Activated T-cell treated with anti-CD3 and anti-CD28 coated beads, Interleukin-2, amount 50 U/mL, for 48 hours (primary cell): ENCODE results near the gene EFNA1.
A peak's percentile ranks its signal among the peaks of the same experiment; 100 is the strongest.
"Not testable (repeated sequence)": the region's sequence is repeated elsewhere in the genome, so short reads cannot be mapped to it uniquely, and the experiment has no call there.

Experiments used
- DNase-seq, 2 experiments: peaks; one replicate each; pipeline ENCODE4 v3.0.0-alpha.2; 2020

The EFNA1 gene

DNA sequence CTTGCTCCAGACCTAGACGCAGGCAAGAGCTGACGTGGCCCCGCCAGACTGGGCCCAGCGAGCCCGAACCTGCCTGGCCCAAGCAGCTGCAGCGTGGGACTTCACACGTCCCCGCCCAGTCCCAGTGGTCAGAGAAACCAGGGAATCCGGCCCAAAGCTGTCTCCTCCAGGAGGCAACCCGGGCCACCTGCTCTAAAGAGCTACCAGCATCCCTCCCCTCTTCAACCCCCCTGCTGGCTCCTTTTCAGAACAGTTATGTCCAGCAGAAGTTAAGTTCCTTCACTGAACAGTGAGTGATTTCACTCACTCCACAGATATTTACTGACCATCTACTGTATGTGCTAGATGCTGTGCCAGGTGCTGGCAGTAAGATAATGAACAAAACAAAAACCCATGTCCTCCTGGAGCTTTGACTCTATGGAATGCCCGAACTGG, 2.1 kb upstream of the EFNA1 start:
- no peak for DNase-seq

DNA sequence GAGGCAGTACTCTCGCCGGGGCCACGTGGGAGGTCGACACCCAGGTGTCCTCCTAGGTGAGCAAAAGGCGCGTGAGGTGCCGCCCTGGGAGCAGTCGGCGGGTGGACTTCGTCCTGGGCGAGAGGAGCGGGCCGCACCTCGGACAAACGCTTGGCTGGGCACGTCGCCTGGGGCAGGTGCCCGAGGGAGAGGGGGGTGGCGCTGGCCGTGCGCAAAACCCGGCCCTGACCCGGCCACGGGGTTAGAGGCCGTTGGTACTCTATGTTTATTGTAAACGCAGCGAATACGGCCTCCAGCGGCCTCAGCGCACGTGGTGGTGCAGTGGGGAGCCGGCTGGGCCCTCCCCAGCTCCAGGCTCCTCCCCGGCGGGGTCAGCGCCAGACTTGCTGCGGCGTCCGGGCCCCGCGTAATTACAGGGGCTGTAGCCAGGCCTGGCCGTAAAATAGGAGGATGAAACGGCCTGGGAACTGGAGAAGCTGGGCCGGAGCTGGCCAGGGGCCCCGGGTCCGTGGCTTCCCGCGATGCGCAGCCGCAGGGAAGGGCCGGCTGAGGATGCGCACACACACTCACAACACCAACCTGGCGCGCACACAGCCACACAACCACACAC, 1.6 kb upstream of the EFNA1 start:
- no peak for DNase-seq

DNA sequence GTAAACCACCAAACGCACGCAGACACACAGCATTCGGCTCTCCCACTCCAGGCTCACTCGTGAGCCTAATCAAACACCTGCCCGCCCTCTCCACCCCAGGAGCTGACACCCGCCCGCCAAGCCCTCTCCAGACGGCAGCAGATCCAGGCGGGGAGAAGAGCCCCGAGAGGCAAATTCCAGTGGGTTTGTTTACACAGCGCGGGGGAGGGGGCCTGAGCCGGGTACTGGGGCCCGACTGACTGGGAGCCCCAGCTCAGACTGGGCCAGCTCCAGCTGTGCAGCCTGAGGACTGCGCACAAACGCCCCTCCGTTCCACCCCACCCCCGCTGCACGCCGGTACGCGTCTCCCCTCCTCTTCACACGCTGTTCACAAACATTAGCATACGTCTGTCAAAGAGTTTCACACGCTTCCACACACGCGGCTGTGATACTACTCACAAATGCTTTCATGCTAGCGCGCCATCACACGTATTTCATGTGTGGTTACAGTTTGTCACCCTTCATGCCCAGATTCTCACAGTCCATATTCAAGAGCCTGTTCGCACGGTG, 1.0 kb upstream of the EFNA1 start:
- peak in 1 of 2 experiments; percentile 46 for DNase-seq

DNA sequence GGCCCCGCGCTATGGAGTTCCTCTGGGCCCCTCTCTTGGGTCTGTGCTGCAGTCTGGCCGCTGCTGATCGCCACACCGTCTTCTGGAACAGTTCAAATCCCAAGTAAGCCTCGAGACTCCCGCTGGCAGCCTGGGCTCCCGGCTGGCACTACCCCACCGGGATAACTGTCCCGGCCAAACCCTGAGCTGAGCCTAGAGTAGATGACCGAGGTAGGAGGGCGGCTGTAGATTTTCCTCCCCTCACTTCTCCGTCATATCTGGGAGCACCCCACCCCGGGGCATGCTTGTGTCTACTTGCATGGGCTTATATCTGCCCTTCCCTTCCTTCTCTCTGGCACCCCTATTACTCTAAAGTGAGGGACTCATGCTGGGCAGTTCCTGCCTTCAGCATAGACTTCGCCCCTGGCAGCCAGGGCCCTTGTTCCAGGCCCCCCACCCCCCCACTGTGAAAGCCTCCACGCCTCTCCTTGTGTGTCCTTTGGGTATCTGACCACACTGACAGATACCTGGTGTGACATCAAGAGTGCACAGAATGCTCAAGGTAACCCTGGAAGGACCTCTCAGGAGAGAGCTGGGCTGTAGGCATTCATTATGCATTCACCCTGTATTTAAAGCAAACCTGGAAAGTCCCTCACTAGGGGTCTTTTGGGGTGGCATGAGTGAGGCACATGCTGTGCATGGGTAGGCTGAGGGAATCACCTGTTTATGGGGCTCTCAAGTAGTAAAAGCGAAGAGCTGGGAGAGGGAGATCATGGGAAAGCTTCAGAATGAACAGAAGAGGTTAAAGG, 485 bp downstream of the EFNA1 start:
- DNase-seq, result peak in 1 of 2 experiments; percentile 31

DNA sequence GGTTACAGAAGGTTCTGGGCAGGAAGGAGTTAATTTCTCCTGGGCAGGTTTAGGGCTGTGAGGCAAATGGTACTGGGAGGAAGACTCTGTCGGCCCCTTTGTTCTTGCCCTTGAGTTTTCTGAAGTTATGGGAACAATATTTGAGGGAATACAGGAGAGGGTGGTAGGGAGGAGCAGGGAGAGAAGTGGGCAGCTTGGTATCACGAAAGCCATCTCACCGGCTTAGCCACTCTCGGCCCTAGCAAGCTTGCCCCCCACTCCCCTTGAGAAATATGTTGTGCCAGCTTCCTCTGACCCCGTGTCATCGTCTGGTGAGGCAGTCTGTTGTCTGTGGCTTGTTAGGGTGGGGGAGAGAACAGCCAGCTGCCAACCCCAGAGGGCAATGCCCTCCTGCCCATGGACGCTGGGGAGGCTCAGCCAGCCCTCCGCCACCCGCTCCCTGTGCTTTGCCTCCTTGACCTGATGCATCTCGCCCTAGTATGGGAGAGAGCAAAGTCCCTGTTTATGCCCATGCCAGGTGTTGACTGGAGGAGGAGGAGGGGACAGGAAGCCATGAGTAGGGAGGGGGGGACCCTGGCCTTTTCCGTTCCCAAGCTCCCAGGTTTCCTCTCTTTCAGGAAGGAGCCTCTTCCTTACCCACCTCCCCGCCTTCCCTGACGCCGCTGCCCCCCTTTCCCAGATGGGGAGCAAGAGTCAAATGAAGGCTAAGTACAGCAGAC, 1.2 kb downstream of the EFNA1 start:
- peak in 1 of 2 experiments; percentile 24 for DNase-seq

DNA sequence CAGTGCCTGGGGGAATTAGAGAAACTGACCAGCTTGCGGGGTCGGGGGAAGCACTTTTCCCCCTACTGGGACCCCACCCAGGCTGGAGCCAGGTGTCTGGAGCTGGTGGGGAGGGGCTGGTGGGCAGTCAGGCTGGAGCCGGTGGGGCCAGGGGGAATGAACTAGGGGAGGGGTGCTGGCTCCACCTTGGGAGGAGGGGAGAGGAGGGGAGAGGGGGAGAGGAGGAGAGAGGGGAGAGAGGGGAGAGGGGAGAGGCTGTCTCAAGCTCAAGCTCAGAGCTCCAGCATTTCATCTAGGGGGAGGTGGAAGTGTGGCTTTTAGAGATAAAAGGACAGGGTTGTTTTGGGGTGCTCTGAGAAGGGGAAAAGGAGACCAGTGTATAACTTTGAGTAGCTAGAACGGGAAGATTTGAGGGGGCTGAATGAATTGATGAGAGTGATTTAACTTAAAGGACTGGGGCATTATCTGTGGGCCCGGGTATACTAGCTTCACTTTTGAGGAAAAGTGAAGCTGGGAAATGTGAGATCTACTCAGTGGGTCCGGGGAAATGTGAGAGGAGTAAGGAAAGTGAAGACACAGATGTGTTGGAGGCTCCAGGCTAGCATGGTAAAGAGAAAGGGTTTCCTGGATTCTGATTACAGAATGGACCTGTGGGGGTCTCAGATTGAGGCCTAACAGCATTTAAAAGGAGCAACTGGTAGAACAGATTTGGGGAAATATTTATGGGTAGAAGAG, 2.8 kb downstream of the EFNA1 start:
- no peak for DNase-seq

DNA sequence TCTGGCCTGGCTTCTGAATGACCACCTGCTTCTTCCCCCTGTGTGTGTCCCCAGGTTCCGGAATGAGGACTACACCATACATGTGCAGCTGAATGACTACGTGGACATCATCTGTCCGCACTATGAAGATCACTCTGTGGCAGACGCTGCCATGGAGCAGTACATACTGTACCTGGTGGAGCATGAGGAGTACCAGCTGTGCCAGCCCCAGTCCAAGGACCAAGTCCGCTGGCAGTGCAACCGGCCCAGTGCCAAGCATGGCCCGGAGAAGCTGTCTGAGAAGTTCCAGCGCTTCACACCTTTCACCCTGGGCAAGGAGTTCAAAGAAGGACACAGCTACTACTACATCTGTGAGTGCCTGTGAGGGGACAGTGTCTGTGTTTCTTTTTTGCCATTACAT, 3.6 kb downstream of the EFNA1 start:
- no peak for DNase-seq

DNA sequence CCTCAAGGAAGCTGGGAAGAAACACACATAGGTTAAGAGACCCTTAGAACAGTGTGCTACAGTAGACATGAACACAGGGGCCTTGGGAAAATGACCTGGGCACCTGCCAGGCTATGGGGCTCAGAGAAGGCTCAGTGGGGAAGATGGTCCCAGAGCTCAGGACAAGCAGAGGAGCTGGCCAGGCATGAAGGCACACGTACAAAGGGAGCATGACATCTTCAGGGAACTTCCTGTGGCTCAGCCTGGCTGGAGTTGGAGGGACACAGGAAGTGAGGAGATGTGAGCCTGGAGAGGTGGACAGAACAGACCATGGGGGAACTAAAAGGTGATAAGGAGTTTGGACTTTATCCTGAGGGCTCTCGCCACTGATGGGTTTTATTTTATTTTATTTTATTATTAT, 4.2 kb downstream of the EFNA1 start:
- DNase-seq, result no peak

DNA sequence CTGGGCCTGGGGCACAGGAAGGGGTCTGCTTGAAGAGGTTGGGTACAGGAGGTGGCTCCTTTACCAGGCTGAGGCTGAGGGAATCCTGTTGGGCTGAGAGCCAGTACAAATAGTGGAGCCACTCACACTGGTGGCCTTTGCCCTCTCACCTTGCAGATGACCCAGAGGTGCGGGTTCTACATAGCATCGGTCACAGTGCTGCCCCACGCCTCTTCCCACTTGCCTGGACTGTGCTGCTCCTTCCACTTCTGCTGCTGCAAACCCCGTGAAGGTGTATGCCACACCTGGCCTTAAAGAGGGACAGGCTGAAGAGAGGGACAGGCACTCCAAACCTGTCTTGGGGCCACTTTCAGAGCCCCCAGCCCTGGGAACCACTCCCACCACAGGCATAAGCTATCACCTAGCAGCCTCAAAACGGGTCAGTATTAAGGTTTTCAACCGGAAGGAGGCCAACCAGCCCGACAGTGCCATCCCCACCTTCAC, 6.2 kb downstream of the EFNA1 start:
- no peak for DNase-seq

DNA sequence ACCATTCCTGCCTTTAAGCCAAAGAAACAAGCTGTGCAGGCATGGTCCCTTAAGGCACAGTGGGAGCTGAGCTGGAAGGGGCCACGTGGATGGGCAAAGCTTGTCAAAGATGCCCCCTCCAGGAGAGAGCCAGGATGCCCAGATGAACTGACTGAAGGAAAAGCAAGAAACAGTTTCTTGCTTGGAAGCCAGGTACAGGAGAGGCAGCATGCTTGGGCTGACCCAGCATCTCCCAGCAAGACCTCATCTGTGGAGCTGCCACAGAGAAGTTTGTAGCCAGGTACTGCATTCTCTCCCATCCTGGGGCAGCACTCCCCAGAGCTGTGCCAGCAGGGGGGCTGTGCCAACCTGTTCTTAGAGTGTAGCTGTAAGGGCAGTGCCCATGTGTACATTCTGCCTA, 6.6 kb downstream of the EFNA1 start:
- DNase-seq, result no peak

DNA sequence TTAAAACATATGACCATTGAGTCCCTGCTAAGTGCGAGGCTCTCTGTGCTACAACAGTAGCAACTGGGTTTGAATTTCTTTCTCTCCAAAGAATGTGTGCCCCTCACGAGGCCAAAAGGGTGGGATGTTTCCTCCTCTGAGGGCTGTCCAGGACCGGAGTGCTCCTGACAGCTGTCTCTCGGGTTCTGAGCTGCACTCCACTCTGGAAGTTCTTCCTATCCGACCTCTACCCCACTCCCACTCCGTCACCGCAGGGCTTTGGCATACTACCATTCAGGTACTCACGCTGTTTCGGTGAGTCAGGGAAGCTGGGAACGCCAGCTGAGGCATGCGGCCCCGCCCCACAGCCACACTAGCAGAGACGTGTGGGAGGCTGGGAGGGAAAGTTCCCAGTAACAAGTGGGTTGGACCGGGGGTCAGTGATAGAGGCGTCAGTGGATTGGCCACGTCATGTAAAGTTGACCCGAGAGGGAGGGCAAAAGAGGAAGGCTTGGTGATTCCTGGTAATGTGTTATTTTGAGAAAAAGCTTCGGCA, 7.3 kb downstream of the EFNA1 start:
- peak; percentile 86 to 87 for DNase-seq

DNA sequence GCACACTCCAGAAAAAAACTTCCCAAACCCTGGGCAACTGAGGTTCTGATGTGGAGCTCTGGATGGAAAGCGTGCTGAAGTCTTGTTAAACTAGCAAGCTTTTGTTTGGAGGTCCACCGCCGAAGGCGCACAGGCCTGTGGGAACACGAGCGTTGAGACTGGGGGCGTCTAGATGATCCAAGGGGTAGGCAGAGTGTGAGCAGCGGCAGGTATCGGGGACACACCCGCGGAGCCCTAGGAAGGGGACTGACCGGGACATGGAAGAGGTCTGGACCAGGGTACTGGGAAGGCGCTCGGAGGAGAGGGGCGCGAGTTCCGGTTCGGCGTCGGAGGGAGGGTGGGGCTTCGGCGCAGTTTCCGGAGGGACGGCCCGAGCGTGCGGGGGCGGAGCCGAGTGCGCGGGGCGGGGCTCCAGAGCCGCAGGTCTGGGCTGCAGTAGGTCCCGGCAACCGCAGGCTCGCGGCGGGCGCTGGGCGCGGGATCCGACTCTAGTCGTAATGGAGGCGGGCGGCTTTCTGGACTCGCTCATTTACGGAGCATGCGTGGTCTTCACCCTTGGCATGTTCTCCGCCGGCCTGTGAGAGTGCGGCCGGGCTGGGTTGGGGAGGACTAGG, 7.8 kb downstream of the EFNA1 start, which contains the start of gene SLC50A1:
TSS of gene SLC50A1 (plus strand) at position 438 of the 614 bp plus-strand sequence. CDS start at position 498, 60 bp downstream.
- peak; percentile 93 to 96 for DNase-seq

DNA sequence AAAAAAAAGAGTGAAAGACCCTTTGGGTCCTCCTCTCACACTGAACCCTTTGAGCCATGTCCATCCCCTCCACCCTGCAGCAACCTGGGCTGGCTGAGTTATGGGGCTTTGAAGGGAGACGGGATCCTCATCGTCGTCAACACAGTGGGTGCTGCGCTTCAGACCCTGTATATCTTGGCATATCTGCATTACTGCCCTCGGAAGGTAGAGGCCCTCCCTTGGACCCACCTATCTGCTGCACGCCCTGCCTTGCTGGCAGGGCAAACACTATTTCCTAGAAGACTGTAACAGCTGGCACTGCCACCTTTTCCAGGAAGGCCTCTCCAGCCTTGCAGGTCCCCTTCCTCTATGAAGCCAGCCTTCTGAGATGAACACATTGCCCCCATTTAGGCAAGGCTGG, 9.1 kb downstream of the EFNA1 start:
- DNase-seq, result peak; percentile 44 to 49

DNA sequence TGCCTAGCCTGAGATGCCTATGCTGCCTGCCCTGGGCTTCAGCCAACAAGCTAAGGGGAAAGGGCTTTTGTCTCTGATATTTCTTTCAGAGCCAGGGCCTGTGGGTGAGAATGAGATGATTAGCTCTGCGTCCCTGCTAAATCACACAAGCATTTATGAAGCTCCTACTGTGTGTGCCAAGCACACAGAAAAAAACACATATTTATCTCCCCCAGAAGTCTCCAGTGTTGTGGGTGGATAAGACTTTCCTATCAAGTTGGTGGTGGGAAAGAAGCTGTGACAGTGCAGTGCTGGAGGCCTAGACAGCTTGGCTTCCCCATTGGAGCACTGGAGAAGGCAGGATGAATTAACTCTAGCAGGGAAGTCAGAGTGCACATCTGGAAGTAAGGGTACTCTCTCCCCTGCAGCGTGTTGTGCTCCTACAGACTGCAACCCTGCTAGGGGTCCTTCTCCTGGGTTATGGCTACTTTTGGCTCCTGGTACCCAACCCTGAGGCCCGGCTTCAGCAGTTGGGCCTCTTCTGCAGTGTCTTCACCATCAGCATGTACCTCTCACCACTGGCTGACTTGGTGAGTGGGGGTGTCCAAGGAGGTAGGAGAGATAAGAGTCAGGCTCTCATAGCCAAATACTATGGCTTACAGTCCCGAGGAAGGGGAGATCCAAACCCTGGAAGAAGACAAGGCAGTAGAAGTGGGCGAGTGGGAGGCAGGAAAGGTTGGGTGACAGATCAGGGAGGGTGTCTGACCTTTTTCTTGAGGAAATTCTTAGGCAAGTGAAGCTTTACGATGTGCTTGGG, 9.7 kb downstream of the EFNA1 start:
- no peak for DNase-seq

DNA sequence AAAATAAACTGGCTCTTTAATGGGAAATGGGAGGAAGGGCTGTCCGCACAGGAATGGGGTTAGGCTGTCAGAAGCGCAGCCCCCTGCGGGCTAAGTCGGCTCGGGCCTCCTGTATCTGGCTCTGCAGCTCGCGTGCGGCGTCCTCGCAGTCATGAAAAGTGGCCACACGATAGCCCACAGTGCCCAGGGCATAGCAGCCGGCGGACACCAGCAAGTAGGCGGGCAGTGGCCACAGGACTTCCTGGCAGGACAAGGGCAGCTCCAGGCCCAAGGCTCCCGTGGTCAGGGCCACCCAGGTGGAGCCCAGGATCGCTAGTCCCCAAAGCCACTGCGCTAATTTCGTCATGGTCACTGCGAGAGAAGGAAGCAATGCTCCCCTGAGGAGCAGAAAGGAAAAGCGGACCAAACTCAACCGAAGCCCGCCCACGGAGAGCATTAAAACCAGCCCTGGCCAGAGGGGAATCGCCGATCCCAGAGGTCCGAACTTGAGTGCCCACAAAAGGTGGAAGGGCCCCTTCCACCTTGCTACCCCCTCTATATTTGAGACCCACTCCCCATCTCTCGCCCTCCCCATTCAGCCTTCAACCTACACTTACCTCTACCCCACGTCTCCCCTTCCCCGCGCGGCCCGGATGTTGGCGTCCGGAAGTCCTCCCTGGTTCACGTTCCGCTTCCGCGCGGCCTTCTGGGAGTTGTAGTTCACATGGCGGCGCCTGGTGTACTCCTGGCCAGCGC, 12.4 kb downstream of the EFNA1 start, which contains the start of gene DPM3:
TSS of gene DPM3 (minus strand) at position 637 of the 735 bp plus-strand sequence. CDS start at position 346, 291 bp downstream.
- DNase-seq, result peak; percentile 93

DNA sequence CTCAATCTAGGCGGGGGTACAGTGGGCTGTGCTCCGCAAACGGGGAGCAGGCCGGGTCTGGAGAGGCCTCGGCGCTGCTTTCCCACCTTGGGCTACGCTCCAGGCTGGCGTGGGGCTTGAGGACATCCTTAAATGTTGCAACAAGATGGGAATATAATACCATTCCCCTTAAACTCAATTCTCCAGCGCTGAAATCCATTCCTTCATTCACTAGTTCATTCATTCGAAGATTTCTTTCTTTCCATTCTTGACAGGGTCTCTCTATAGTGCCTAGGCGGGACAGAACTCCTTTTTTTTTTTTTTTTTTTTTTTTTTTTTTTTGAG, 12.9 kb downstream of the EFNA1 start:
- no peak for DNase-seq

DNA sequence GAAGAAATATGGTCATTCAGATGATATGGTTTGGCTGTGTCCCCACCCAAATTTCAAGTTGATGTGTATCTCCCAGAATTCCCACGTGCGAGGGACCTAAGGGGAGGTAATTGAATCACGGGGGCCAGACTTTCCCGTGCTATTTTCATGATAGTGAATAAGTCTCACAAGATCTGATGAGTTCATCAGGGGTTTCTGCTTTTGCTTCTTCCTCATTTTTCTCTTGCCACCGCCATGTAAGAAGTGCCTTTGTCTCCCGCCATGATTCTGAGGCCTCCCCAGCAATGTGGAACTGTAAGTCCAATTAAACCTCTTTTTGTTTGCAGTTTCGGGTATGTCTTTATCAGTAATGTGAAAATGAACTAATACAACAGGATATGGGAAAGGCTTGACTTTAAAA, 14.1 kb downstream of the EFNA1 start:
- no peak for DNase-seq

DNA sequence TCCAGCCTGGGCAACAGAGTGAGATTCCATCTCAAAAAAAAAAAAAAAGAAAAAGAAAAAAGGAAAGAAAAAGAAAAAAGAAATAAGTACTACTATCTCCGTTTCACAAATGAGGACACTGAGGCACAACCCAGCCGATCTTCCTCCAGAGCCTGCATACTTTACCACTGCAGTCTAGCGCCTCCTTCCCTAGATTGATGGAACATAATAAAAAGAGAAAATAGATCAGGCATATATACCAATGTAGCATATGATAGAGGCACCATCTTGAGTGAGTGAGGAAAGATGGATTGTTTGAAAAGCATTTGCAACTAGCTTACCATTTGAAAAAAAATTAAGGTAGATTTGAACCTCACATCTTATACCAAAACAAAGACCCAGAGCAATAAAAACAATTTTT, 17.8 kb downstream of the EFNA1 start:
- no peak for DNase-seq

DNA sequence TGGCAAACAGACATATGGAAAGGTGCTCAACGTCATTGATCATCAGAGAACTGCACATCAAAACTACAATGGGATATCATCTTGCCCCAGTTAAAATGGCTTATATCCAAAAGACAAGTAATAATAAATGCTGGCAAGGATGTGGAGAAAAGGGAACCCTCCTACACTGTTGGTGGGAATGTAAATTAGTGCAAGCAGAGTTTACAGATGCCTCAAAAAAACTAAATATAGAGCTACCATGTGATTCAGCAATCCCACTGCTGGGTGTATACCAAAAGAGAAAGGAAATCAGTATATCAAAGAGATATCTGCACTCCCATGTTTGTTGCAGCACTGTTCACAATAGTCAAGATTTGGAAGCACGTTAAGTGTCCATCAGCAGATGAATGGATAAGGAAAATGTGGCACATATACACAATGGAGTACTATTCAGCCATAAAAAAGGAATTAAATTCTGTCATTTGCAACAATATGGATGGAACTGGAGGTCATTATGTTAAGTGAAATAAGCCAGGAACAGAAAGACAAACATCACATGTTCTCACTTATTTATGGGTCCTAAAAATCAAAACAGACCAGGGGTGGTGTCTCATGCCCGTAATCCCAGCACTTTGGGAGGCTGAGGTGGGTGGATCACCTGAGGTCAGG, 28.4 kb downstream of the EFNA1 start:
- not testable (repeated sequence) for DNase-seq

DNA sequence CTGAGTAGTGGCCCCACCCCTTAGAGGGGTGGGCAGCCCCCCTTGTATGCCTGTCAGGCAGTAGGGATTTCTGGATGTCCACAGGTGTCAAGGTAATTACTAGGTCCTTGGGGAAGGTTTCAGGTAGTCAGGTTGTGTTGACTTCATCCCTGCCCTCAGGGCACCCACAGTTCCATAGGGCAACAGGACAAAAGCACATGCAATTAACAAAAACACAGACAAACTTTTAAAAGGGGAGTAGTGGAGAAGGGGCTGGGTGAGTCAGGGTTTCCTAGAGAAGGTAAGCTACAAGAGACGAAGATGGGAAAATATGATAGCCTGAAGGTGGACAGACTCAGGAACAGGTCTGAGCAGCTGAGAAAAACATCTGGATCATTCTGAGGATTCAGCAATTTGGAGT, 31.3 kb downstream of the EFNA1 start:
- DNase-seq, result no peak
